Neuronal stem cell (in vitro differentiated cells): ENCODE data around the gene RAB10.

Experiments
- DNase-seq: peaks from one replicate; pipeline ENCODE4 v3.0.0-alpha.2; 2013; ENCODE audit warnings: low spot score
- H2AFZ ChIP-seq: one replicate; pipeline ENCODE4 v1.6.1; 2013; ENCODE audit warnings: mild to moderate bottlenecking, low read length, inconsistent platforms
- H2AK5ac ChIP-seq: 2 replicates; pipeline ENCODE4 v1.6.1; 2013; ENCODE audit warnings: low read depth, mild to moderate bottlenecking, inconsistent platforms, low read length, moderate library complexity, mixed read lengths
- H2BK120ac ChIP-seq: 2 replicates; pipeline ENCODE4 v1.6.1; 2013; ENCODE audit warnings: low read depth, mild to moderate bottlenecking, inconsistent platforms, low read length, moderate library complexity, mixed read lengths
- H2BK12ac ChIP-seq: one replicate; pipeline ENCODE4 v1.6.1; 2013; ENCODE audit warnings: low read length, inconsistent platforms
- H2BK15ac ChIP-seq: 2 replicates; pipeline ENCODE4 v1.6.1; 2013; ENCODE audit warnings: mild to moderate bottlenecking, low read length, inconsistent platforms, mixed read lengths
- H2BK5ac ChIP-seq: one replicate; pipeline ENCODE4 v1.6.1; 2013; ENCODE audit warnings: inconsistent platforms, mild to moderate bottlenecking, low read length, moderate library complexity
- H3K14ac ChIP-seq: one replicate; pipeline ENCODE4 v1.6.1; 2013; ENCODE audit warnings: low read length, inconsistent platforms
- H3K18ac ChIP-seq: 2 replicates; pipeline ENCODE4 v1.6.1; 2013; ENCODE audit warnings: low read length, inconsistent platforms
- H3K23ac ChIP-seq: 2 replicates; pipeline ENCODE4 v1.6.1; 2013; ENCODE audit warnings: low read depth, mild to moderate bottlenecking, mixed read lengths, low read length, inconsistent platforms; ENCODE audit not compliant: poor library complexity
- H3K27ac ChIP-seq: replicated peaks from 3 replicates; pipeline ENCODE4 v1.5.1; 2013; ENCODE audit warnings: low read length, inconsistent platforms
- H3K27me3 ChIP-seq, 3 experiments: 2 replicates each; pipeline ENCODE4 v1.6.1; 2013; ENCODE audit warnings: low read length in 3 of 3, mild to moderate bottlenecking in 2 of 3, inconsistent platforms in 1 of 3, low read depth in 1 of 3, mixed read lengths in 1 of 3, moderate library complexity in 1 of 3; ENCODE audit not compliant: control insufficient read depth in 3 of 3, insufficient read depth in 3 of 3
- H3K36me3 ChIP-seq, 2 donors: replicated peaks in 1 of 2; 2 replicates each; pipeline ENCODE4 v1.6.1; 2013; ENCODE audit warnings: low read length in 2 of 2; ENCODE audit not compliant: control insufficient read depth in 2 of 2, insufficient read depth in 2 of 2
- H3K4ac ChIP-seq: 2 replicates; pipeline ENCODE4 v1.6.1; 2013; ENCODE audit warnings: inconsistent platforms, mild to moderate bottlenecking, low read length, moderate library complexity
- H3K4me1 ChIP-seq, 2 donors: 1 replicate in 1 of 2; 2 replicates in 1 of 2; pipeline ENCODE4 v1.6.1; 2013; ENCODE audit warnings: low read length in 2 of 2, low read depth in 1 of 2; ENCODE audit not compliant: control insufficient read depth in 2 of 2, insufficient read depth in 1 of 2
- H3K4me2 ChIP-seq: one replicate; pipeline ENCODE4 v1.6.1; 2013; ENCODE audit warnings: mild to moderate bottlenecking, low read length, inconsistent platforms; ENCODE audit not compliant: insufficient read depth, poor library complexity, severe bottlenecking
- H3K4me3 ChIP-seq, 2 donors: 2 replicates each; pipeline ENCODE4 v1.5.1; 2013; ENCODE audit warnings: low read length in 2 of 2, mild to moderate bottlenecking in 2 of 2, inconsistent platforms in 1 of 2, moderate library complexity in 1 of 2
- H3K79me1 ChIP-seq: one replicate; pipeline ENCODE4 v1.6.1; 2013; ENCODE audit warnings: low read depth, mild to moderate bottlenecking, inconsistent platforms, low read length, moderate library complexity
- H3K9ac ChIP-seq: one replicate; pipeline ENCODE4 v1.6.1; 2013; ENCODE audit warnings: mild to moderate bottlenecking, low read depth, low read length, inconsistent platforms; ENCODE audit not compliant: poor library complexity
- H3K9me3 ChIP-seq, 2 donors: replicated peaks in 1 of 2; 2 replicates each; pipeline versions ENCODE3 to v1.6.1; 2013; ENCODE audit warnings: low read length in 2 of 2, mild to moderate bottlenecking in 2 of 2, inconsistent platforms in 1 of 2, low read depth in 1 of 2, mixed read lengths in 1 of 2, moderate library complexity in 1 of 2; ENCODE audit not compliant: control insufficient read depth in 2 of 2, insufficient read depth in 1 of 2
- H4K8ac ChIP-seq: one replicate; pipeline ENCODE4 v1.6.1; 2013; ENCODE audit warnings: low read depth, mild to moderate bottlenecking, inconsistent platforms, low read length, moderate library complexity
- H4K91ac ChIP-seq: one replicate; pipeline ENCODE4 v1.6.1; 2013; ENCODE audit warnings: low read length, low read depth, mild to moderate bottlenecking, inconsistent platforms; ENCODE audit not compliant: poor library complexity
- WGBS, 2 donors: extraction: QIAGEN DNeasy Blood & Tissue Kit; methylation state at CpG; one replicate each; pipeline ENCODE4 v1.1.7; 2013; ENCODE audit warnings: missing lambda C conversion rate in 2 of 2, mixed read lengths in 1 of 2; ENCODE audit not compliant: insufficient read length in 2 of 2, insufficient replicate concordance in 1 of 2; ENCODE audit errors: extremely low coverage in 2 of 2; 5-methylcytosine and 5-hydroxymethylcytosine counted together

The RAB10 gene

GRCh38 chr2:26002632-26003310, 31.1 kb upstream of the RAB10 start:
- WGBS, 2 donors = no CpG with 5 or more reads among the region's 9 CpGs
- H3K14ac ChIP-seq = no peak overlapping the region
- no peak overlapping the region for H3K27ac ChIP-seq
- H3K79me1 ChIP-seq = no peaks in the 10 kb centered on the region
- no peaks in the 10 kb centered on the region for H3K36me3 ChIP-seq
- H3K9me3 ChIP-seq = no peaks in the 10 kb centered on the region
- H2BK12ac ChIP-seq = no peak overlapping the region
- no peak overlapping the region for H3K4me2 ChIP-seq
- DNase-seq = no peak
- no peak overlapping the region for H2AK5ac ChIP-seq
- H3K9ac ChIP-seq = no peak overlapping the region
- no peak overlapping the region for H3K18ac ChIP-seq
- no peak overlapping the region for H2BK15ac ChIP-seq
- H2BK120ac ChIP-seq = no peak overlapping the region
- H3K4me3 ChIP-seq = no peak overlapping the region
- H2BK5ac ChIP-seq = no peak overlapping the region
- H3K4ac ChIP-seq = no peak overlapping the region
- H3K27me3 ChIP-seq = peaks cover 0 to 3% (median 0%) of the 10 kb centered on the region in 3 experiments
- H2AFZ ChIP-seq = no peak overlapping the region
- H4K91ac ChIP-seq = no peak overlapping the region
- no peak overlapping the region for H4K8ac ChIP-seq
- H3K4me1 ChIP-seq = no peaks in the 10 kb centered on the region
- no peak overlapping the region for H3K23ac ChIP-seq

- peaks cover 13% of the 10 kb centered on the region in 2 donors for H3K4me1 ChIP-seq
- no peak overlapping the region for H2BK12ac ChIP-seq
- H3K27me3 ChIP-seq = peaks cover 0 to 3% (median 0%) of the 10 kb centered on the region in 3 experiments
- no peak overlapping the region for H3K18ac ChIP-seq
- H3K79me1 ChIP-seq = no peaks in the 10 kb centered on the region
- H2BK5ac ChIP-seq = no peak overlapping the region
- no peak overlapping the region for H3K27ac ChIP-seq
- H3K4ac ChIP-seq = no peak overlapping the region
- no peak overlapping the region for H3K4me2 ChIP-seq
- no peak overlapping the region for H3K9ac ChIP-seq
- no peak for DNase-seq
- H2AK5ac ChIP-seq = no peak overlapping the region
- no peaks in the 10 kb centered on the region for H3K9me3 ChIP-seq
- H2BK120ac ChIP-seq = no peak overlapping the region
- H3K4me3 ChIP-seq = no peak overlapping the region
- no peak overlapping the region for H2AFZ ChIP-seq
- no peak overlapping the region for H4K8ac ChIP-seq
- no peak overlapping the region for H4K91ac ChIP-seq
- no peak overlapping the region for H3K23ac ChIP-seq
- no peaks in the 10 kb centered on the region for H3K36me3 ChIP-seq
- no peak overlapping the region for H3K14ac ChIP-seq
- H2BK15ac ChIP-seq = no peak overlapping the region
- no CpG with 5 or more reads among the region's 1 CpG for WGBS, 2 donors
These were observed 25.8 kb upstream of the RAB10 start for GRCh38 chr2:26008095-26008494.

GRCh38 chr2:26008851-26009566, 24.9 kb upstream of the RAB10 start:
- Histone ChIP-seq H3K4me1 (peaks cover 13% of the 10 kb centered on the region in 2 donors), H3K27me3 (peaks cover 0 to 3% (median 0%) of the 10 kb centered on the region in 3 experiments), H3K79me1 (no peaks in the 10 kb centered on the region), H4K8ac (no peak overlapping the region), H2BK5ac (no peak overlapping the region), H2AFZ (peak overlapping the region; percentile 66), H2BK15ac (no peak overlapping the region), H2AK5ac (no peak overlapping the region), H3K4me2 (no peak overlapping the region), H3K23ac (no peak overlapping the region), H3K27ac (no peak overlapping the region), H3K14ac (no peak overlapping the region), H3K9ac (no peak overlapping the region), H2BK12ac (no peak overlapping the region), H3K18ac (peak overlapping the region; percentile 16), H3K4me3 (no peak overlapping the region), H2BK120ac (no peak overlapping the region), H4K91ac (no peak overlapping the region), H3K9me3 (no peaks in the 10 kb centered on the region), H3K4ac (no peak overlapping the region), H3K36me3 (no peaks in the 10 kb centered on the region)
- no CpG with 5 or more reads among the region's 2 CpGs for WGBS, 2 donors
- DNase-seq = no peak

- H3K9ac ChIP-seq = no peak overlapping the region
- no peak overlapping the region for H2AFZ ChIP-seq
- H3K36me3 ChIP-seq = no peaks in the 10 kb centered on the region
- H3K4me3 ChIP-seq = no peak overlapping the region
- no CpG with 5 or more reads among the region's 2 CpGs for WGBS, 2 donors
- DNase-seq = no peak
- H3K9me3 ChIP-seq = no peaks in the 10 kb centered on the region
- H4K91ac ChIP-seq = no peak overlapping the region
- H3K4me2 ChIP-seq = no peak overlapping the region
- H4K8ac ChIP-seq = no peak overlapping the region
- no peak overlapping the region for H3K18ac ChIP-seq
- no peak overlapping the region for H3K4ac ChIP-seq
- no peak overlapping the region for H3K14ac ChIP-seq
- no peak overlapping the region for H2AK5ac ChIP-seq
- no peak overlapping the region for H2BK120ac ChIP-seq
- H2BK15ac ChIP-seq = no peak overlapping the region
- no peak overlapping the region for H3K27ac ChIP-seq
- no peak overlapping the region for H3K23ac ChIP-seq
- H3K4me1 ChIP-seq = peaks cover 13% of the 10 kb centered on the region in 2 donors
- H2BK12ac ChIP-seq = no peak overlapping the region
- no peaks in the 10 kb centered on the region for H3K79me1 ChIP-seq
- peaks cover 0 to 3% (median 0%) of the 10 kb centered on the region in 3 experiments for H3K27me3 ChIP-seq
- H2BK5ac ChIP-seq = no peak overlapping the region
These were observed 24.3 kb upstream of the RAB10 start for GRCh38 chr2:26009567-26009963.
